NCI-H128 (cell line): Measurements from ENCODE around the gene PTCH1.

Experiments used
- DNase-seq: peaks from one replicate; lab custom pipeline; 2025; ENCODE audit not compliant: unreplicated experiment; lab: John Stamatoyannopoulos, UW

Gene PTCH1

DNA sequence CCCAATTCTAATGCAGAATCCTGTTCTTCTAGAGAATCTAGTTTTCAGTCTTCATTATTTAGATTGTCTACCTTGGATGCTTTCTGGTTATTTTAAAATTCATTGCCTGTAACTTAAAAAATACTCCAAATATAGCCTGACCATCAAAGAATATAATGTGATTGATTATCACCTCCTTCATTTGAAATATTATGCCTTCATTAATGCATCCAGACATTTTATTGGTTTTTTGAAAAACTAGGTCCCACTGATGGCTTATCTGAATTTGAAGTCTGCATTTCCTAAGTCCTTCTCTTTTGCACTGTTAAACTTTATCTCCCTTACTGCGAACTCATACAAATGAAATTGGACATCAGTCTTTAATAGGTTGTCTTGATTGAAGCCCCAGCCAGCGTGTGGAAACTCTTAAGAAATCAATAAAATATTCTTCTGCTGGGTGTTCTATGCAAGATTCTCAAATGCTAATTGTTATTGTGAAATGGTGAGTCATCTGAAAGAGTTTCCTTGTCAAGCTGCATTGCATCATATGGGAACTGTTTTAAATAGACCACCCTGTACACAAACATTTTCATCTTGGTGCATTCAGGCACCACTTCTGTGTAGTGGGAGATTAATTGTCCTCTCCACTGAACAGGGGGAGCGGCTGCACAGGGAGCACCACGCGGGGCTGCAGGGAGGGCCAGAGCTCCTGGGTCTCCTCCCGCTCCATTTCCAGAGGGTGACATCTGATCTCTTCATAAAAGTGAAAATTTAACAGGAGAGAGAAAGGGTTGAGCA is 106.9 kb downstream of the PTCH1 start:
- DNase-seq, result no peak

DNA sequence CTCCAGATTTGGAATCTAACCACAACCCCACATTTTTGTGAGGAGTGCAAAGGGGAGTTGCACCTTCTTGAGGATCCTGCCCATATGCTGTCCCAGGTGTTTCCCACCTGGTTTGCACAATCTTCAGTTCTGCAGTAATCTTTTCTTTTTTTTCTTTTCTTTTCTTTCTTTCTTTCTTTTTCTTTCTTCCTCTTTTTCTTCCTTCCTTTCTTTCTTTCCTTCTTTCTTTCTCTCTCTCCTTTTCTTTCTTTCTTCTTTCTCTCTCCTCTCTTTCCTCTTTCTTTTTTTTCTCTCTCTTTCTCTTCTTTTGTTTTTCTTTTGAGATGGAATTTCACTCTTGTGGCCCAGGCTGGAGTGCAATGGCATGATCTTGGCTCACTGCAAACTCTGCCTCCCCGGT is 109.2 kb downstream of the PTCH1 start:
- DNase-seq, result no peak

DNA sequence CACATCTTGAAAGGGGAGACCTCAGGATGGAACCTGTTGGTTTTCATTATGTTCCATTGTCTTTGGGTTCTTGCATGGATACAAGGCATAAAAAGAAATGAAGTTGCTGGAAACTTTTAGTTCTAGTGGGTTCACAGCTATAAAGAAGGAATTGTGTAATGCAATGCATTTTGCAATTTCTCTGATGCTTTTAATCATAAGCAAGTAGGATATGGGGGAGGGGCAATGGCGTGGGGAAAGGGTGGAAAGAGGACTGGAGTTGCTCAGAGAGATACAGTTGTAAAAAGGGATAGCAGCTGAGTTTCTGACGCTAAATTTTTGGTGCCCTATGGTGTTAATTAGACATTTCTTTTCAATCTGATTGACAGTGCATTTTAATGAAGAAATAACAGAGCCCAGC is 110.7 kb downstream of the PTCH1 start:
- DNase-seq, result no peak

DNA sequence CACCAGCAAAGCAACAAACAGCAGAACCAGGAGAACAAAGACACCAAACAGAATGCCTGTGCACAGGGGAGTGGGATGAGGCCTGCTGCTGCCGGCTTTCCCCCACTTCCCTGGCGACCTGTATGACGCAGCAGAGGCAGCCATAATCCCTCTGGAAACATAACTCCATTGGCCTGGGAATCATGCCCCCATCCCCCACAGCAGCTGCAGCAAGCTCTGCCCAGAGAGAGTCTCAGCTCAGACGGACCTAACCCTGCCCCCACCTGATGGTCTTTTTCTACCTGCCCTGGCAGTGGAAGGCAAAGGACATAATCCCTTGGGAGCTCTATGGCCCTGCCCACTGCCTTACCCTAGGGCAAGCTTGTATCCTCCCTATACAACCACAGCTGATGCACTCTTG is 117.5 kb downstream of the PTCH1 start:
- no peak for DNase-seq
